IMR-90 (cell line): ENCODE results near the gene CCDC88B. TPM values are rescaled to one million over a fixed set of nuclear protein-coding genes. Genes with fewer than 3 reads are reported as not detected.

Experiments used
- ATAC-seq: fragments of 200-7000 bp; cut with Tn5 transposase; 2 replicates; pipeline ENCODE4 v1.9.1; 2020; ENCODE audit warnings: low read depth, mild to moderate bottlenecking, moderate library complexity
- BruUV-seq: library from RNA; stranded (reverse); fragments of 400-500 nt; replicated peaks from 2 replicates; lab custom pipeline; 2021; lab: Mats Ljungman, UMichigan
- CTCF ChIA-PET: fragments of 300-600 bp; formaldehyde crosslinking; extraction: SDS; loops from one replicate; lab custom pipeline; 2021; ENCODE audit warnings: antibody characterized with exemption; lab: Yijun Ruan, JAX
- POLR2A ChIA-PET: fragments of 300-600 bp; sonication (Branson Sonifier 250); formaldehyde crosslinking; loops from one replicate; lab custom pipeline; 2022; ENCODE audit warnings: antibody characterized with exemption; ENCODE audit not compliant: unreplicated experiment; lab: Charles Lee
- DNase-seq: peaks from one replicate; pipeline ENCODE4 v3.0.0; 2013
- H2AFZ ChIP-seq: replicated peaks from 2 replicates; pipeline ENCODE3; 2013; ENCODE audit warnings: low read length, mild to moderate bottlenecking; ENCODE audit not compliant: poor library complexity
- H2AK5ac ChIP-seq: 2 replicates; pipeline ENCODE4 v1.6.1; 2013; ENCODE audit warnings: low read depth, low read length, inconsistent platforms
- H2AK9ac ChIP-seq: replicated peaks from 2 replicates; pipeline ENCODE3; 2013; ENCODE audit warnings: mild to moderate bottlenecking, low read depth, low read length, moderate library complexity; ENCODE audit not compliant: poor library complexity
- H2BK120ac ChIP-seq: 2 replicates; pipeline ENCODE4 v1.6.1; 2013; ENCODE audit warnings: low read depth, low read length, inconsistent platforms
- H2BK15ac ChIP-seq: 3 replicates; pipeline ENCODE4 v1.6.1; 2013; ENCODE audit warnings: low read depth, low read length, inconsistent platforms
- H2BK20ac ChIP-seq: 2 replicates; pipeline ENCODE4 v1.6.1; 2013; ENCODE audit warnings: low read depth, mild to moderate bottlenecking, inconsistent platforms, low read length, moderate library complexity
- H2BK5ac ChIP-seq: 2 replicates; pipeline ENCODE4 v1.6.1; 2013; ENCODE audit warnings: mild to moderate bottlenecking, low read depth, low read length, inconsistent platforms; ENCODE audit not compliant: poor library complexity, severe bottlenecking
- H3K14ac ChIP-seq: replicated peaks from 2 replicates; pipeline ENCODE4 v1.6.1; 2013; ENCODE audit warnings: low read depth, low read length, inconsistent platforms
- H3K18ac ChIP-seq: 2 replicates; pipeline ENCODE4 v1.6.1; 2013; ENCODE audit warnings: low read depth, low read length, control low read depth
- H3K23ac ChIP-seq: 2 replicates; pipeline ENCODE4 v1.6.1; 2013; ENCODE audit warnings: low read depth, low read length, inconsistent platforms
- H3K27ac ChIP-seq: 2 replicates; pipeline ENCODE4 v1.5.1; 2013; ENCODE audit warnings: mild to moderate bottlenecking, control low read depth, low read length; ENCODE audit not compliant: insufficient read depth
- H3K27me3 ChIP-seq: 2 replicates; pipeline ENCODE4 v1.6.1; 2013; ENCODE audit warnings: low read length; ENCODE audit not compliant: control insufficient read depth, insufficient read depth
- H3K36me3 ChIP-seq: 2 replicates; pipeline ENCODE4 v1.6.1; 2013; ENCODE audit warnings: low read length, mixed read lengths; ENCODE audit not compliant: control insufficient read depth, insufficient read depth
- H3K4ac ChIP-seq: 2 replicates; pipeline ENCODE4 v1.6.1; 2013; ENCODE audit warnings: low read depth, low read length, inconsistent platforms
- H3K4me1 ChIP-seq: 2 replicates; pipeline ENCODE4 v1.6.1; 2013; ENCODE audit warnings: low read length, mixed read lengths; ENCODE audit not compliant: control insufficient read depth, insufficient read depth
- H3K4me2 ChIP-seq: 2 replicates; pipeline ENCODE4 v1.6.1; 2013; ENCODE audit warnings: low read depth, mild to moderate bottlenecking, control low read depth, low read length, moderate library complexity
- H3K4me3 ChIP-seq: 2 replicates; pipeline ENCODE4 v1.5.1; 2013; ENCODE audit warnings: low read depth, mild to moderate bottlenecking, control low read depth, low read length, moderate library complexity; ENCODE audit not compliant: insufficient read depth
- H3K56ac ChIP-seq: 2 replicates; pipeline ENCODE4 v1.6.1; 2013; ENCODE audit warnings: low read length, inconsistent platforms; ENCODE audit not compliant: insufficient read depth; ENCODE audit errors: extremely low read depth
- H3K79me1 ChIP-seq, 2 experiments: 2 replicates each; pipeline ENCODE4 v1.6.1; 2013; ENCODE audit warnings: low read length in 2 of 2, inconsistent platforms in 1 of 2, low read depth in 1 of 2
- H3K9ac ChIP-seq: 2 replicates; pipeline ENCODE4 v1.6.1; 2013; ENCODE audit warnings: low read depth, low read length, control low read depth
- H3K9me1 ChIP-seq: 2 replicates; pipeline ENCODE4 v1.6.1; 2013; ENCODE audit warnings: low read length, inconsistent platforms; ENCODE audit not compliant: insufficient read depth
- H3K9me3 ChIP-seq: 2 replicates; pipeline ENCODE4 v1.6.1; 2013; ENCODE audit warnings: low read length; ENCODE audit not compliant: control insufficient read depth, insufficient read depth
- H4K20me1 ChIP-seq: 2 replicates; pipeline ENCODE4 v1.6.1; 2013; ENCODE audit warnings: low read length, inconsistent platforms; ENCODE audit not compliant: insufficient read depth
- H4K5ac ChIP-seq: 2 replicates; pipeline ENCODE4 v1.6.1; 2013; ENCODE audit warnings: mild to moderate bottlenecking, low read depth, low read length, control low read depth
- H4K8ac ChIP-seq, 2 experiments: 2 replicates each; pipeline ENCODE4 v1.6.1; 2013; ENCODE audit warnings: low read depth in 2 of 2, low read length in 2 of 2, control low read depth in 1 of 2, inconsistent platforms in 1 of 2
- H4K91ac ChIP-seq: 2 replicates; pipeline ENCODE4 v1.6.1; 2013; ENCODE audit warnings: low read depth, low read length, inconsistent platforms; ENCODE audit not compliant: insufficient read depth
- CEBPB ChIP-seq: IDR thresholded peaks from 2 replicates; pipeline ENCODE4 v1.6.1; 2012; ENCODE audit warnings: low read depth, low read length, improper control_type of control experiment
- CHD1 ChIP-seq: IDR thresholded peaks from 2 replicates; pipeline ENCODE4 v1.6.1; 2012; ENCODE audit warnings: low read depth, low read length, improper control_type of control experiment
- FOS ChIP-seq: fragments of 150-350 bp; IDR thresholded peaks from 2 replicates; pipeline ENCODE4 v1.6.1; 2016; ENCODE audit warnings: low read depth, low read length
- MAFK ChIP-seq: IDR thresholded peaks from 2 replicates; pipeline ENCODE4 v1.6.1; 2012; ENCODE audit warnings: low read depth, low read length, improper control_type of control experiment
- MAZ ChIP-seq: IDR thresholded peaks from 2 replicates; pipeline ENCODE4 v1.6.1; 2012; ENCODE audit warnings: low read depth, mild to moderate bottlenecking, low read length, improper control_type of control experiment, moderate library complexity, borderline replicate concordance
- POLR2A ChIP-seq: IDR thresholded peaks from 2 replicates; pipeline ENCODE4 v1.6.1; 2012; ENCODE audit warnings: mild to moderate bottlenecking, low read depth, low read length
- RAD21 ChIP-seq: IDR thresholded peaks from 2 replicates; pipeline ENCODE4 v1.6.1; 2012; ENCODE audit warnings: low read length, improper control_type of control experiment
- RCOR1 ChIP-seq: IDR thresholded peaks from 2 replicates; pipeline ENCODE4 v1.6.1; 2012; ENCODE audit warnings: mild to moderate bottlenecking, low read length, improper control_type of control experiment; ENCODE audit not compliant: insufficient replicate concordance
- RFX5 ChIP-seq: IDR thresholded peaks from 2 replicates; pipeline ENCODE4 v1.8.0; 2012; ENCODE audit warnings: low read depth, mild to moderate bottlenecking, low read length, moderate library complexity
- WGBS, 2 experiments: methylation state at CpG; one replicate each; pipeline versions ENCODE4 v1.1.5 to v1.1.7; 2013; ENCODE audit warnings: missing lambda C conversion rate in 2 of 2; ENCODE audit not compliant: insufficient read length in 1 of 2; ENCODE audit errors: extremely low coverage in 2 of 2; 5-methylcytosine and 5-hydroxymethylcytosine counted together
- dilution Hi-C: fragments of 300-500 bp; cut with HindIII; formaldehyde crosslinking; loops from one replicate; pipeline ENCODE4 v1.14.3; 2018; ENCODE audit warnings: low sequenced_read_pairs; ENCODE audit not compliant: unreplicated experiment
- in situ Hi-C: fragments of 300-500 bp; cut with MboI; formaldehyde crosslinking; loops from 3 replicates; pipeline ENCODE4 v1.14.3; 2019; ENCODE audit warnings: low sequenced_read_pairs, inconsistent platforms, mixed read lengths
- intact Hi-C: fragments of 100-400 bp; cut with micrococcal nuclease; formaldehyde crosslinking; loops from 2 replicates; pipeline ENCODE4 v1.10.0; 2022
- polyA plus RNA-seq, 3 experiments: library from polyadenylated mRNA; depleted of rRNA; stranded (reverse); fragments of >200 nt; gene quantifications; 2 replicates each; pipeline ENCODE4 v1.2.3, GENCODE V29; 2012; ENCODE audit warnings: low replicate concordance in 1 of 3
- total RNA-seq: library from RNA; depleted of rRNA; stranded (reverse); fragments of >200 nt; gene quantifications from 2 replicates; pipeline ENCODE4 v1.2.3, GENCODE V29; 2012
- TF ChIP-seq, protein P1 (sequence below): conservative IDR thresholded peaks from 2 replicates; pipeline ENCODE4 v1.5.1; 2012; ENCODE audit warnings: mild to moderate bottlenecking, low read depth, low read length, improper control_type of control experiment
- TF ChIP-seq, protein P2 (sequence below): fragments of 150-350 bp; IDR thresholded peaks from 2 replicates; pipeline ENCODE4 v1.6.1; 2016; ENCODE audit warnings: low read depth, mild to moderate bottlenecking, low read length, moderate library complexity, borderline replicate concordance
- TF ChIP-seq, protein P3 (sequence below): fragments of 150-350 bp; IDR thresholded peaks from 2 replicates; pipeline ENCODE4 v1.6.1; 2017; ENCODE audit warnings: mild to moderate bottlenecking, antibody characterized with exemption, low read length, low read depth

The CCDC88B gene
- total and polyA plus RNA-seq, 2 of the 4 experiments (the other 2 are of a cell fraction): 1.3 to 2.5 TPM

DNA sequence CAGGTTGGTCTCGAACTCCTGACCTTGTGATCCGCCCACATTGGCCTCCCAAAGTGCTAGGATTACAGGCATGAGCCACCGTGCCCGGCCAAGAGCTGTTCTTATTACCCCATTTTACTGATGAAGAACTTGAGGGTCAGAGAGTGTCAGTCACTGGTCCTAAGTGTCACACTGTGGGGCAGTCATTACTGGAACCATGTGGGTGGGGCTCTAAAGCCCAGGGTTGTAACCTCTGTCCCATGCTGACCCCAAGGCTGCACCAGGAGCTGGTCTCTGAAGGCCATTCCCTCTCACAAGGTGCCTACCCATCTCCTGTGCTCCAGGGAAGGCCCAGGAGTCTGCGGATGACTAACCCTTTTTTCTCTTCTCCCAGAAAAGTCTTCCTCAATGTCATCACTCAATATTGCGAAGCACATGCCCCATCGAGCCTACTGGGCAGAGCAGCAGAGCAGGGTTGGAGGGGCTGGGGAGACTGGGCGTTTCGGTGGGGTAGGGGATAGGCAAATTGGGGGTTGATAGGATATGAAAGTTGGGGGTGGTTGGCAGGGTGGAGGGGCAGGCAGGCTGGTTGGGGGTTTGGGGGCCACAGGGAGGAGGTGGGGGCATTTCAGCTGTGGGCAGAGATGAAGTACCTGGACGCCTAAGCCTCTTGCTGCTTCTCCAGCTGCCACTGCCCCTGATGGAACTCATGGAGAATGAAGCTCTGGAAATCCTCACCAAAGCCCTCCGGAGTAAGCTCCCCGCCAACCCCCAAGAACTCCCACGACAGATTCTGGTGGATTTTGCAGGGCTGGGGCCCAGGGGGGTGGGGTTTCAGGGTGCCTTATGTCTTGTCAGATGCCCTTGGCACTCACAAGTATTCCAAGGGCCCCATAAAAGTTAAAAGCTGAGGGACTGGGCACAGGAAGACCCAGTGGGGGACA is 36.6 kb upstream of the CCDC88B start:
- Histone ChIP-seq H2AFZ (no peak overlapping the region), H2BK5ac (no peak overlapping the region), H3K14ac (no peak overlapping the region), H3K27me3 (peaks cover 25% of the 10 kb centered on the region), H3K18ac (no peak overlapping the region), H3K36me3 (no peaks in the 10 kb centered on the region), H2BK20ac (no peak overlapping the region), H2BK120ac (no peak overlapping the region), H4K5ac (no peak overlapping the region), H4K20me1 (peaks cover 11% of the 10 kb centered on the region), H3K4ac (no peak overlapping the region), H3K4me3 (no peak overlapping the region), H3K9ac (no peak overlapping the region), H3K4me2 (no peak overlapping the region), H3K27ac (no peak overlapping the region), H3K9me3 (no peaks in the 10 kb centered on the region), H4K8ac (no peak overlapping the region), H2BK15ac (no peak overlapping the region), H3K9me1 (no peaks in the 10 kb centered on the region), H3K56ac (no peak overlapping the region), H3K79me1 (peaks cover 14 to 20% of the 10 kb centered on the region in 2 experiments; a peak in 3 of 4 replicates), H3K23ac (no peak overlapping the region), H4K91ac (no peak overlapping the region), H3K4me1 (peaks cover 12% of the 10 kb centered on the region), H2AK9ac (no peak overlapping the region), H2AK5ac (0 out of 2 replicates have a peak overlapping the region, but pooled peaks have one; percentile 24)
- in situ Hi-C loops: loop anchor here (5.0 kb wide), 1 partner anchor 101 kb away; no protein-coding TSS in a partner anchor
- DNase-seq (no peak), ATAC-seq (no peak)
- 77% methylated on average over 3 of the region's 13 CpGs; no CpG with 5 or more reads in 1 of the 2 experiments for WGBS, 2 experiments
- dilution Hi-C loops: no loop called here
- ChIA-PET POLR2A (no interaction called here), CTCF (interaction anchor here (1.0 to 1.8 kb wide), 4 partner anchors 28 to 99 kb away, joined by 3 to 13 read pairs (median 6); partner anchors contain the start of gene PLCB3)
- TF ChIP-seq RAD21 (no peak), POLR2A (no peak), RFX5 (no peak), MAZ (no peak), RCOR1 (no peak), MAFK (no peak), CHD1 (no peak), FOS (no peak), CEBPB (no peak)
- TF ChIP-seq, protein P1, sequence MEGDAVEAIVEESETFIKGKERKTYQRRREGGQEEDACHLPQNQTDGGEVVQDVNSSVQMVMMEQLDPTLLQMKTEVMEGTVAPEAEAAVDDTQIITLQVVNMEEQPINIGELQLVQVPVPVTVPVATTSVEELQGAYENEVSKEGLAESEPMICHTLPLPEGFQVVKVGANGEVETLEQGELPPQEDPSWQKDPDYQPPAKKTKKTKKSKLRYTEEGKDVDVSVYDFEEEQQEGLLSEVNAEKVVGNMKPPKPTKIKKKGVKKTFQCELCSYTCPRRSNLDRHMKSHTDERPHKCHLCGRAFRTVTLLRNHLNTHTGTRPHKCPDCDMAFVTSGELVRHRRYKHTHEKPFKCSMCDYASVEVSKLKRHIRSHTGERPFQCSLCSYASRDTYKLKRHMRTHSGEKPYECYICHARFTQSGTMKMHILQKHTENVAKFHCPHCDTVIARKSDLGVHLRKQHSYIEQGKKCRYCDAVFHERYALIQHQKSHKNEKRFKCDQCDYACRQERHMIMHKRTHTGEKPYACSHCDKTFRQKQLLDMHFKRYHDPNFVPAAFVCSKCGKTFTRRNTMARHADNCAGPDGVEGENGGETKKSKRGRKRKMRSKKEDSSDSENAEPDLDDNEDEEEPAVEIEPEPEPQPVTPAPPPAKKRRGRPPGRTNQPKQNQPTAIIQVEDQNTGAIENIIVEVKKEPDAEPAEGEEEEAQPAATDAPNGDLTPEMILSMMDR: no peak
- TF ChIP-seq, protein P2, sequence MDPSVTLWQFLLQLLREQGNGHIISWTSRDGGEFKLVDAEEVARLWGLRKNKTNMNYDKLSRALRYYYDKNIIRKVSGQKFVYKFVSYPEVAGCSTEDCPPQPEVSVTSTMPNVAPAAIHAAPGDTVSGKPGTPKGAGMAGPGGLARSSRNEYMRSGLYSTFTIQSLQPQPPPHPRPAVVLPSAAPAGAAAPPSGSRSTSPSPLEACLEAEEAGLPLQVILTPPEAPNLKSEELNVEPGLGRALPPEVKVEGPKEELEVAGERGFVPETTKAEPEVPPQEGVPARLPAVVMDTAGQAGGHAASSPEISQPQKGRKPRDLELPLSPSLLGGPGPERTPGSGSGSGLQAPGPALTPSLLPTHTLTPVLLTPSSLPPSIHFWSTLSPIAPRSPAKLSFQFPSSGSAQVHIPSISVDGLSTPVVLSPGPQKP: no peak
- TF ChIP-seq, protein P3, sequence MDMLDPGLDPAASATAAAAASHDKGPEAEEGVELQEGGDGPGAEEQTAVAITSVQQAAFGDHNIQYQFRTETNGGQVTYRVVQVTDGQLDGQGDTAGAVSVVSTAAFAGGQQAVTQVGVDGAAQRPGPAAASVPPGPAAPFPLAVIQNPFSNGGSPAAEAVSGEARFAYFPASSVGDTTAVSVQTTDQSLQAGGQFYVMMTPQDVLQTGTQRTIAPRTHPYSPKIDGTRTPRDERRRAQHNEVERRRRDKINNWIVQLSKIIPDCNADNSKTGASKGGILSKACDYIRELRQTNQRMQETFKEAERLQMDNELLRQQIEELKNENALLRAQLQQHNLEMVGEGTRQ: no peak
- intact Hi-C loops: loop anchor here (1.0 to 10.0 kb wide), 3 partner anchors 28 to 299 kb away; partner anchors contain the start of gene DNAJC4
- no TSS peak for BruUV-seq
